ENCODE measurements around the gene ARRDC3.

- TF ChIP-seq CTCF (IDR thresholded peaks at IDR 0.05) (no peak), POLR2AphosphoS5 (IDR thresholded peaks at IDR 0.05; ENCODE audit: insufficient read depth in 1 of 2, low read depth in 1 of 2) (no peak), POLR2A (IDR thresholded peaks at IDR 0.05) (no peak)
Observed at GRCh38 chr5:91416491-91416890, 33.4 kb upstream of the ARRDC3 start.
